ENCODE data around the gene TFR2. TPM values are rescaled to one million over a fixed set of nuclear protein-coding genes. Genes with fewer than 3 reads are reported as not detected.

Gene TFR2
- total RNA-seq, 1 donor = under 0.01 TPM

DNA sequence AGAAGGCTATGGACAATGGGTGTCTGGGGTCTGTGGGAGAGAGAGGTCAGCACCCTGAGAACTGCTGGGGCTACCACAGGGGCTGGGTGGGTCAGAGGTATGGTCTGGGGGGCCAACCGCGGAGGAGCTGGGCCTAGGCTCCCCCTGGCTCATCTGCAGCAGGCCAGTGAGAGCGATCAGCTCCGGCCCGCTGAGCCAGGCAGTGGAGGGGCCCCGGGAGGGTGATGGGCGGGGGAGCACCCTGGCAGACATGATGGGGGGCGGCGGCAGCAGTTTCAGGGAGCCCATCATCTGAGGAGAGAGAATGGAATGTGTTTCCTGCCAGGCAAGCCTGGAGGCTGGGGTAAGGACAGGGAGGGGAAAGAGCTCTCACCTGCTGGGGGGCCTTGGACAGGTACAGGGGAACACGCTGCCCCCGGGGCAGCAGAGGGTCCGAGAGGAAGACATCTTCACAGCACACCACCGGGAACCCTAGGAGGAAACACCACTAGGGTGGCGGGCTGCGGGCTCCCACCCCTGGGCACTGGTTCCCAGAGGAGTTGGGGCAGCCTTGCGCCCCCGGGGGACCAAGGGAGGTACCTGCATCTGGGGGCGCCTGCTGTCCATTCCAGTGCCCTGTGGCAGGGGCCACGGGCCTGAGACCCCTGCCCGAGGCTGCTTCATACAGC lies 68.9 kb downstream of the TFR2 start:
- Histone ChIP-seq H3K4me2 (ENCODE audit: insufficient read depth, low read length) (no peak overlapping the region), H3K9me3 (ENCODE audit: low read depth, low read length) (no peaks in the 10 kb centered on the region)

DNA sequence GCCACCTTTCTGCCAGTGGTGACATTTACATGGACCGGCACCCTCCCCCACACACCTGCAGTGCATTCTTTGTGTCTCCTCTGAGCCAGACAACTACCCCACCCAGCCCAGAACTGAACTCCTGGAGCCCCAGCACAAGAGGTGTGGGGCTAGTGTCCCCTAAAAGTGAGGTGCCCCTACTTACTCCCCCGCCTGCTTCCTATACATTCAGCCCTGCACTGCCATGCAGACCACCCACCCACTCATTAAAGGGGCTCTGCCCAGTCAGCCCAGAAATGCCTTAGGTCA lies 69.6 kb downstream of the TFR2 start:
- H3K4me2 ChIP-seq (ENCODE audit: insufficient read depth, low read length) = no peak overlapping the region
- no peak overlapping the region for H3K4me3 ChIP-seq (ENCODE audit: insufficient read depth, low read length)
- no peaks in the 10 kb centered on the region for H3K79me2 ChIP-seq (ENCODE audit: insufficient read depth, low read length)
- H3K36me3 ChIP-seq (ENCODE audit: insufficient read depth, low read length) = peaks cover 8% of the 10 kb centered on the region
- H4K20me1 ChIP-seq (ENCODE audit: insufficient read depth, low read length) = peaks cover 4% of the 10 kb centered on the region
- no peak overlapping the region for H2AFZ ChIP-seq (ENCODE audit: low read length)
- no peaks in the 10 kb centered on the region for H3K9me3 ChIP-seq (ENCODE audit: low read depth, low read length)
- H3K27ac ChIP-seq (ENCODE audit: low read depth, low read length) = no peak overlapping the region
- H3K27me3 ChIP-seq (ENCODE audit: insufficient read depth, low read length) = peaks cover 2% of the 10 kb centered on the region
- H3K4me1 ChIP-seq (ENCODE audit: insufficient read depth, low read length) = peaks cover 8% of the 10 kb centered on the region
- TF ChIP-seq, protein P1, sequence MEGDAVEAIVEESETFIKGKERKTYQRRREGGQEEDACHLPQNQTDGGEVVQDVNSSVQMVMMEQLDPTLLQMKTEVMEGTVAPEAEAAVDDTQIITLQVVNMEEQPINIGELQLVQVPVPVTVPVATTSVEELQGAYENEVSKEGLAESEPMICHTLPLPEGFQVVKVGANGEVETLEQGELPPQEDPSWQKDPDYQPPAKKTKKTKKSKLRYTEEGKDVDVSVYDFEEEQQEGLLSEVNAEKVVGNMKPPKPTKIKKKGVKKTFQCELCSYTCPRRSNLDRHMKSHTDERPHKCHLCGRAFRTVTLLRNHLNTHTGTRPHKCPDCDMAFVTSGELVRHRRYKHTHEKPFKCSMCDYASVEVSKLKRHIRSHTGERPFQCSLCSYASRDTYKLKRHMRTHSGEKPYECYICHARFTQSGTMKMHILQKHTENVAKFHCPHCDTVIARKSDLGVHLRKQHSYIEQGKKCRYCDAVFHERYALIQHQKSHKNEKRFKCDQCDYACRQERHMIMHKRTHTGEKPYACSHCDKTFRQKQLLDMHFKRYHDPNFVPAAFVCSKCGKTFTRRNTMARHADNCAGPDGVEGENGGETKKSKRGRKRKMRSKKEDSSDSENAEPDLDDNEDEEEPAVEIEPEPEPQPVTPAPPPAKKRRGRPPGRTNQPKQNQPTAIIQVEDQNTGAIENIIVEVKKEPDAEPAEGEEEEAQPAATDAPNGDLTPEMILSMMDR (IDR thresholded peaks at IDR 0.05; ENCODE audit: extremely low read depth, low read depth, low read length) = no peak
- peak; percentile 72 for DNase-seq (ENCODE audit: insufficient read length, low spot score, missing footprints)

More for the DNA sequence above, 68.9 kb downstream of the TFR2 start:
- DNase-seq (ENCODE audit: insufficient read length, low spot score, missing footprints) = peak; percentile 73
- Histone ChIP-seq H3K4me1 (ENCODE audit: insufficient read depth, low read length) (peaks cover 8% of the 10 kb centered on the region), H2AFZ (ENCODE audit: low read length) (no peak overlapping the region), H3K79me2 (ENCODE audit: insufficient read depth, low read length) (no peaks in the 10 kb centered on the region), H4K20me1 (ENCODE audit: insufficient read depth, low read length) (peaks cover 4% of the 10 kb centered on the region), H3K27ac (ENCODE audit: low read depth, low read length) (no peak overlapping the region), H3K4me3 (ENCODE audit: insufficient read depth, low read length) (no peak overlapping the region), H3K27me3 (ENCODE audit: insufficient read depth, low read length) (peaks cover 2% of the 10 kb centered on the region), H3K36me3 (ENCODE audit: insufficient read depth, low read length) (peaks cover 8% of the 10 kb centered on the region)
- TF ChIP-seq, protein P1 (IDR thresholded peaks at IDR 0.05; ENCODE audit: extremely low read depth, low read depth, low read length) = no peak

DNA sequence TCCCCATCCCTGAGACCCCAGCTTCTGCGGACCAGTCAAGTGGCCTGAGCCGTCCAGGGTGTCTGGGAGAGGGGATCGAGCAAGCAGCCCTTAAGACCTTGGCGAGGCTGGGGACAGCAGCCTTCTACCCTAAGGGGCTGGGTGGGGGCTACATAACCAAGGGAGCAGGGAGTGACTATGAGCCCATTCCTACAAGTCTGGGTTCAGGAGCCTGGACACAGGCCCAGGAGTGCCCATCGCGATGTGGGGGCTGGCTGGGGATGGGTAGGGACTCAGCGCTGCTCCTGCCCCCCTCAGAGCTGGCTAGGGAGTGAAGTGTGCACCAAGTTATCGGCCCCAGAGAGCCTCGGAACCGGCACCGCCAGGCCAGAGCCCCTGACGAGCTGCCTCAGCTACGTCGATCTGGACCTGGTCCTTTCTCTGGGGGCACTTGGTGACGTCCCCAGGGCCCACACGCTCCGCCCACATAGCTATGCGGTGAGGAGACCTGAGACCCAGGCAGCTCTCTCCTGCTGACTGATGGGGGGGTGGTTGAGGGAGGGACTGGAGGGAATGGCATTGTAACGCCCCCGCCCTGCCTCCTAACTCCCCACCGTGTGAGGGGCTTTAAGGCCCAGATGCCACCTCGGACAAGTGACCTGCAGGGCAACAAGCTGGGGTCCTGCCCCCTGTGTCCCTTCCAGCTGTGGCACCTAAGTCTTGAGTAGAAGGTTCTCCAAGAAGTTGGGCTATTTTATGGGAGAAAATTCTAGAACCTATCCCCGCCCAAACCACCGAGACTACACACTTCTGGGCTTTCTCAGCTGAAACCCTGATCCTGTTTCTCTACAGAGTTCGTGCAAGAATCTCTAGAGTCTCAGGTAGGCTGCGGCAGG lies 70.2 kb downstream of the TFR2 start:
- peak; percentile 78 for DNase-seq (ENCODE audit: insufficient read length, low spot score, missing footprints)
- H3K4me3 ChIP-seq (ENCODE audit: insufficient read depth, low read length) = no peak overlapping the region
- H3K4me2 ChIP-seq (ENCODE audit: insufficient read depth, low read length) = no peak overlapping the region
- no peak overlapping the region for H3K27ac ChIP-seq (ENCODE audit: low read depth, low read length)
- peaks cover 4% of the 10 kb centered on the region for H4K20me1 ChIP-seq (ENCODE audit: insufficient read depth, low read length)
- no peak overlapping the region for H2AFZ ChIP-seq (ENCODE audit: low read length)
- TF ChIP-seq, protein P1 (IDR thresholded peaks at IDR 0.05; ENCODE audit: extremely low read depth, low read depth, low read length) = no peak
- peaks cover 8% of the 10 kb centered on the region for H3K4me1 ChIP-seq (ENCODE audit: insufficient read depth, low read length)
- no peaks in the 10 kb centered on the region for H3K79me2 ChIP-seq (ENCODE audit: insufficient read depth, low read length)
- H3K36me3 ChIP-seq (ENCODE audit: insufficient read depth, low read length) = peaks cover 8% of the 10 kb centered on the region
- H3K27me3 ChIP-seq (ENCODE audit: insufficient read depth, low read length) = peaks cover 2% of the 10 kb centered on the region
- H3K9me3 ChIP-seq (ENCODE audit: low read depth, low read length) = no peaks in the 10 kb centered on the region

Small RNA genes within 50 kb of the gene (small RNA-seq; reads per million reads assigned to genes)
- not detected for gene SAP25

Other genes starting within 250 kb of the TFR2 start
- 2.2 and 2.4 TPM in 2 replicates for gene ZCWPW1, start 212.8 kb downstream of the TFR2 start, total RNA-seq
- 28.6 and 29.7 TPM in 2 replicates for gene MEPCE, start 211.7 kb downstream of the TFR2 start, total RNA-seq
- gene PPP1R35, start 205.1 kb downstream of the TFR2 start, total RNA-seq = 9.7 and 11.9 TPM in 2 replicates
- gene SPACDR, start 177.3 kb downstream of the TFR2 start, total RNA-seq = 0.36 TPM in 1 of 2 replicates, not detected in the other
- 18.5 and 19.4 TPM in 2 replicates for gene TSC22D4, start 162.3 kb downstream of the TFR2 start, total RNA-seq
- gene NYAP1, start 157.6 kb downstream of the TFR2 start, total RNA-seq = under 0.01 and 0.29 TPM in 2 replicates
- 6.5 and 9.4 TPM in 2 replicates for gene AGFG2, start 102.3 kb downstream of the TFR2 start, total RNA-seq
- not detected in 2 replicates for gene SAP25, start 67.7 kb downstream of the TFR2 start, total RNA-seq
- 14.5 and 18.0 TPM in 2 replicates for gene LRCH4, start 55.4 kb downstream of the TFR2 start, total RNA-seq
- gene FBXO24, start 55.2 kb downstream of the TFR2 start, total RNA-seq = under 0.01 and 0.36 TPM in 2 replicates
- 231 and 259 TPM in 2 replicates for gene PCOLCE, start 39.2 kb downstream of the TFR2 start, total RNA-seq
- 5.1 and 7.1 TPM in 2 replicates for gene MOSPD3, start 29.0 kb downstream of the TFR2 start, total RNA-seq
- gene ACTL6B, start 14.9 kb upstream of the TFR2 start, total RNA-seq = not detected in 2 replicates
- gene GNB2, start 32.2 kb upstream of the TFR2 start, total RNA-seq = 72.7 and 84.6 TPM in 2 replicates
- 28.9 and 29.3 TPM in 2 replicates for gene GIGYF1, start 52.7 kb upstream of the TFR2 start, total RNA-seq
- gene POP7, start 64.6 kb upstream of the TFR2 start, total RNA-seq = 25.7 and 27.1 TPM in 2 replicates
- gene EPO, start 78.9 kb upstream of the TFR2 start, total RNA-seq = not detected in 2 replicates
- gene ZAN, start 92.0 kb upstream of the TFR2 start, total RNA-seq = not detected in 2 replicates
- gene EPHB4, start 186.0 kb upstream of the TFR2 start, total RNA-seq = 41.8 and 47.0 TPM in 2 replicates
- 19.5 and 20.0 TPM in 2 replicates for gene SLC12A9, start 211.2 kb upstream of the TFR2 start, total RNA-seq
- 115 TPM in 2 replicates for gene TRIP6, start 225.8 kb upstream of the TFR2 start, total RNA-seq
- gene SRRT, start 233.6 kb upstream of the TFR2 start, total RNA-seq = 31.2 and 42.0 TPM in 2 replicates
- gene UFSP1, start 248.2 kb upstream of the TFR2 start, total RNA-seq = 4.7 and 5.8 TPM in 2 replicates